ENCODE results near the gene SH2D1B.

SH2D1B gene

GRCh38 chr1:162380061-162380846 is 31.7 kb downstream of the SH2D1B start:
- DNase-seq: no peak

GRCh38 chr1:162376691-162377090 is 35.2 kb downstream of the SH2D1B start, which contains the start of gene SPATA46:
TSS of gene SPATA46 (minus strand) at chr1:162376854. CDS start at chr1:162376790, 64 bp downstream.
- no peak for DNase-seq

GRCh38 chr1:162375463-162375862 is 36.5 kb downstream of the SH2D1B start:
- no peak for DNase-seq

GRCh38 chr1:162374406-162374805 is 37.5 kb downstream of the SH2D1B start:
- no peak for DNase-seq

DNA sequence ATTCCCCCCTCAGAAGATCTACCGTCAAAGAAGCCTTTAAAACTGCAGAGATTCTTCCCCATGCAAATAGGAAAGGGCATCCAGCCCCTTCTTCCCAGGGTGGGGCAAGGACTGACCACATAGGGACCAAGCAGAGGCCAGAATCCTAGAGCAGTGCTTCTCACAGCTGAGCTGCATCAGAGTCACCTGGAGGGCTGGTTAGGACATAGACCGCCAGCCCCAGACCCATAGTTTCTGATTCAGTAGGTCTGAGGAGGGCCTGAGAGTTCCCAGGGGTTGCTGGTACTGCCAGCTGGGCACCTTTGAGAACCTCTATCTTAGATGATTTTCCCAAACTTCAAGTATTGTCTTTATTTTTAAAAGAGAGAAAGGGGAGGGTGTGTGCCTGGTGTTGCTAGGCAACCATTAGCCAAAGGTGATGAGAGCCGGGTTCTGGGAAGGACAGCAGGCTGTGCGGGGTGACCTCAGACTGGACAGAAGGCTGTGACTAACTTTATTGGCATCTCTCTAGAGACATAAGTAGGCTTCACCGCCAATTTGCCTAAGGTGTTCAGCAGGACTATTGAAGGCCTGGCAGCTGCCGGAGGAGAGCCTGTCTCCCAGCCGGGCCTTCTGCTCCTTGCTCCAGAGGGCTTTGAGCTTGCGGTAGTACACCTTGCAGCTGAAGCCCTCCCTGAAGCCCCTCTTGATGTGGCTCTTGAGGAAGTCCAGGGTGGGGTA is 38.2 kb downstream of the SH2D1B start:
- DNase-seq: no peak

DNA sequence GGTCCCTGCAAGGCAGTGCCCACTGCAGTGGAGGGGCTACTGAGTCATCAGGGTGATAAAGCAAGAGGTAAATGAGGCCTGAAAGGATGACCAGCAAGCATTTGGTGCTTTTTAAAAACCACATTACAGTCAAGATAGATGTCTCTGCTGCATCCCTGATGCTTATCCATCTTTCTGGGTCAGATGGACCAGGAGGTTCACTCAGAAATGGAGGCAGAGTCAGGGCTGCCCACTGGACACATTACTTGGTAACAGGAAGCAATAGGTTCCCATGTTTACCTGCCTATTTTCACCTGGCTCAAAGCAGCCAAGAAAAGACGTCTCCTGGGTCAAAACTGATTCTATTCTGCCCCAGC is 38.9 kb downstream of the SH2D1B start:
- DNase-seq: no peak

DNA sequence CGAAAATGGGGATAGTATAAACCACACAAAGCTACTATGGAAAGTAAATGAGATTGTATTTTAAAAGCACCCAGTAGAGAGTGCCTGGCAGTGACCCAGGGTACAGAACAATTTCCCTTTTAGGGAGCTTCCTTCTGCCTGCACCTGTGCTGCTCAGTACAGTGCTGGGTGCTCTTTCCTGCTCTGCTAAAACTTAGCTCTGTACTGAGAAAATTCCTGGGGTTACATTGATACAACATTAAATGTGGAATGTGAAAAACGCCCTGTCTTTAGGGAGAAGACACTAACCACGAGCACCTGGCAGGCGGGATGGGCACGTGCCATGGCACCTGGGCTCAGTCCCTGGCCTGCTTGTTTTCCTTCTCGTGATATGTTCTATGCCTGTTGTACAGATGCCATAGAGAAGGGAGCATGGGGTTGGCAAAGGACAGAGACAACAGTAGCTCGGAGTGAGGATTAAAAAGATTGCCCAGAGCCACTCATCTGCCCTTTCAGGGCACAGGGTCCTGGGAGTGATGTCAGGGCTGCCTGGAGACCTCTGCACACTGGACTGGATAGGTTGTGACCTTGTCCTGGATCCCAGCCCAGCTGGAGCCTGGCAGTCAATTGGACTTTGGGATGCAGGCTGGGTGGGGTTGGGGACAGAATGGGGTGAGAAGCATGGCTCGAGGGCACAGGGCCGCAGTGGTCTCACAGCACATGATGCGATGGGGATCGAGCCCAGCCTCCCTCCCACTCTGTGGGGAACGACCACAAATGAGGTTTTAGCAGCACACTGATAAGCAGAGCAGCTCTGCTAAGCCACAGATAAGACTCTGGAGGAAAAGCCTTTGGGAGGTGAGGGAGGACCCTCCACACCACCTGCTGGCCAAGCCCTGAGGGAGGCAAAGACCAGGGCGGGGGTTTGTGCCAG is 39.5 kb downstream of the SH2D1B start:
- no peak for DNase-seq

- DNase-seq: no peak
Observed at GRCh38 chr1:162371611-162372010, 40.3 kb downstream of the SH2D1B start.

DNA sequence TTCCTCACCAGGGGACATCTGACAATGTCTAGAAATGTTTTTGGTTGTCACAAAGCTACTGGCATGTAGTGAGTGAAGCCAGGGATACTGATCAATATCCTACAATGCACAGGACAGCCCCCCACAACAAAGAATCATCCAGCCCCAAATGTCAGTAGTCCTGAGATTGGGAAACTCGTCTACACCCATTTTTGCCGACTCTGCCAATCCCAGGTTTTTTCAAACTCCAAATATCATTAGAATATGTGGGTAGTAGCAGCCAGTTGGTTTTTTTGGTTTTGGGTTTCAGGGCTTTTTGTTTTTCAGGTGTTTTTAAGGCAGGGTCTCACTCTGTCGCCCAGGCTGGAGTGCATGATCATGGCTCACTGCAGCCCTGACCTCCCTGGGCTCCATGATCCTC is 41.2 kb downstream of the SH2D1B start:
- DNase-seq: no peak

- no peak for DNase-seq
Observed at GRCh38 chr1:162370161-162370560, 41.8 kb downstream of the SH2D1B start.

DNA sequence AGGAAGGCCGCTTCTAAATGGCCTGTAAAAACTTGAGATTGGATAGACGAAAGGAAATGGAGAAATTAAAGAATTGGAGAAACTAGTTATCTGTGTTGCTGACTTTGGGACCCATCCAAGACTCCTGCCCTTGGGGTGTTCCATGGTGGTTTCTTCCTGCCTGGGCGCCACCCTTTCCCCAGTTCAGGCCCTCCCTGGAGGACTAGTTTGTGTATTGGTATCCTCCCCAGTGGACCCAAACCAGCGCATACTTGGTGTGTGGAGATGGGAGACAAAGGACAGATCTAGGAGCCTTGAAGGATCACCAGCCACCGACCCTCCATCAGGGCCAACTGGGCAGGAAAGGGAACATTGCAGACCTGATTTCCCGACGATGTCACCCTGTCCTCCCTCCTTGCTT is 42.4 kb downstream of the SH2D1B start:
- DNase-seq: no peak

DNA sequence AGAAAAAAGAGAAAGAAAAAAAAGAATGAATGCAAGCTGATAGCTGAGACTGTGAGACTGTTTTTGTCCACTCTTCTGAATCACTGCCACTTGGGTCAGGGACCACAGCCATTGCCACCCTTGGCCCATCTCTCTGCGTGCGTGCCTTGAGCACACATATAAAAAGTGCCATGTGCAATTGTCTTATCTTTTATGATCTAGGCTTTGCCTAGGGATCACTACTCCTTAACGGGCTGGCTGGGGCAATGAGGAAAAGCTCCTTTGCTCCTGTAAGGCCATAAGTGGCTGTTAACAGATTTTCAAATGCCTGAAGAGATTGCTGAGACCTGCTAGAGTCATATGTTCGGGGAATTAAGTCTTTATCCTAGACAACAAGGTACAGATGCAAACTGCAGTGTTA is 43.5 kb downstream of the SH2D1B start:
- no peak for DNase-seq

GRCh38 chr1:162367772-162368171 is 44.2 kb downstream of the SH2D1B start:
- DNase-seq: no peak

GRCh38 chr1:162367073-162367472 is 44.9 kb downstream of the SH2D1B start:
- DNase-seq: no peak

GRCh38 chr1:162366671-162367070 is 45.3 kb downstream of the SH2D1B start:
- no peak for DNase-seq

DNA sequence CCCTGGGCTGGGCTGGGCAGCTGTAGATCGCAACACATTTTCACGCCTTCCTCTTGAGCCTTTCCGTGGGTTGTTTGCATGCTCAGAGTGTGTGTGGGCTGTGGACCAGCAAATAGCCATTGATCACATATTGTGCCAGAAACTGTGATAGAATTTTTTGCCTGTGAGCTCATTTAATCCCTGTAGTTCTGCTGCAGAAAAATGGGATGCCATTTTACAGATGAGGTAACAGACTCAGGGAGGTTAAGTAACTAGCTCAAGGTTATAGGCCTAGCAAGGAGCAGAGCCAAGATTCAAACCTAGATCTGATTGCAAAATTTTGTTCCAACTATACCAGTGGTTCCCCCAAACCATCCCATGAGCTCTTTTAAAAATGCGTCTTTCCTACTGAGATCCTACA is 45.8 kb downstream of the SH2D1B start:
- no peak for DNase-seq

DNA sequence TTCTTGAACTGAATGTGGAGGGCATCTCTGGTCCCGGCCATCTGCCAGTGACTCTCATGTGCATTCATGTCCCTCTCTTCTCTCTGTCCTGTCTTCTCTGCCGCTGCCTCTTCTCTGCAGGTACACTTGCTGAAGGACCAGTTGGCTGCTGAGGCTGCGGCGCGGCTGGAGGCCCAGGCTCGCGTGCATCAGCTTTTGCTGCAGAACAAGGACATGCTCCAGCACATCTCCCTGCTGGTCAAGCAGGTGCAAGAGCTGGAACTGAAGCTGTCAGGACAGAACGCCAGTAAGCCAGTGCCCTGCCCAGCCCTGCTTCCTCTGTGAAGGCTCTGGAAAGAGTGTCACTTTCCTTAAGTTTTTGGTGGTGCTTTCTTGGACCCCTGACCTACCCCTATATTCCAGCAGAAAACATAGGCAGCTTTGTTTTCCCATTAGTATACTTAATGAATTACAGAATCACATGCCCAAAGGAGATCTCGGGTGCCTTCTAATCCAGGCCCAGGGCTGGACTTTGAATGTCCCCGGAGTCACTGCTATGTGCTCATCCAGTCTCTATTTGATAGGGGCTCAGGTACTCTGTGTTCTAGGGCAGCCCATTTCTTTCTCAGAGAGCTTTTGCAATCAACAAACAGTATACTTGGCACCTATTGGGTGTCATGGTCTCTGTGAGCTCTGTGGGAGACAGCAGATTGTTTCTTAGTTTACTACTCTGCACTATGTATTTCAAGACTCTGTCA is 46.5 kb downstream of the SH2D1B start:
- no peak for DNase-seq

DNA sequence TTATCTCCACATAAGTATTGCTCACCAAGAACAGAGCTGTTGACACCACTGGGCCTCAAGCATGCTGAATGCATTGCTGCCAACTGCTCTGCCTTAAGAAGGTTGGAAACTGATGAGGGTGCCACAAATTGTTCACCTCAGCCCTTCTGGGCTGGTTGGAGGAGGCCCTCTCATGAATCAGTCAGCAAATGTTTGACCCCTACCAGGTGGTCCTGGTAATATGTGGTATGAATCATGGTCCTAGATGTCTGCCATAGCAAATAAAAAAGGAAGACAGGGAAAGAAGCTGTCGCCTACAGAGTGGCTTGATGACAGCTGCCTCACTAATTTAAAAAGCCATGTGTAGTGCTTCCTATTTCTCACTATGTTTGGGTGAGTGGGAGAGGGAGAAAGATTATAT is 47.4 kb downstream of the SH2D1B start:
- no peak for DNase-seq

DNA sequence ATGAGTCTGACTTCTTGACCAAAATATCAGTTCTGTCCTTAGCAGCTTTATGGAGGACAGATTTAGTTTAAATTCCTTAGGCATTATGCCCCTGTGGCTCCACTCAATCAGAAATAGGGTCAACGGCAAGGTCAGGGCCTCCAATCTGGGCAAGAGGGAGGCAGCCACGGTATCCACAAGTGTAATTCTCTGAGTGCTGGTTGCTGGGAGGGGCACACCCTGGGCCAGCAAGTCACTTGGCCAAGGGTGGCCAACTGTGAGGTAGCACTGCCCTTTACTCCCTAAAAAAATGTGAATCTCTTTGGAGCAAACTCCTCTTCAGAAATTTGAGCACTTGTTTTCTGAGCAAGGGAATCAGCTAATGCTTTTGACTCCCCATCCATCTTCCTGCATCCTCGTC is 48.1 kb downstream of the SH2D1B start:
- DNase-seq: no peak

- DNase-seq: no peak
Observed at GRCh38 chr1:162361349-162361748, 50.6 kb downstream of the SH2D1B start.

GRCh38 chr1:162360874-162361260 is 51.1 kb downstream of the SH2D1B start:
- DNase-seq: no peak

DNA sequence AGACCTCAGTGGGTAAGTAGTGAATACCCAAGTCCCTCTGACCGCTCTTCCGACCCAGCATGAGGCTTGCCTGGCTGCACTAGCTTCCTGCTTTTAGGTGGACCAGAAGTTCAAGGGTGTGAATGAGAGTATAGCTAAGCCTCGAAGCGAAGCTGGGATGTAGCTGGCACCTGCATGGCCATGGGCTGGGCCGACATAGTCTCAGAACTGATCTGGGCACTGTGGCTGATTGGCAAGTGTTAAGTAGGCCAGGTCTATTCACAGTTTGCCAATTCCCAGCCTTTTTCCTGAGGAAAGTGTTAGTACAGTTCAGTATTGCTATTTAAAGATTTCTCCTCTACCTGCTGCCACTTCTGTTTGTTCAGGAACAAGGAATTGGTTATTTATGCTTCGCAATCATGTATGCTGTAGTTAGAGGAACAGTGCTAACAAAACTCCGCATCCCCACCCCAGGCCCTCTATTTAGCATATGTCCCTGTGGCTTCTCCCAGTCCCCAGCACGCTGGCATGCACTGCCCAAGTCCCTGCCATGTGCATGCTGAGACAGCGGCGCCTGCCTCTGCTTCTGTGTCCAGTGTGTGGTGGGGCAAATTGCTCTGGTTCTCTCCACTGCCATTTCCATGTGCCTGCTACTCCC is 51.6 kb downstream of the SH2D1B start:
- DNase-seq: no peak
